Upper lobe of left lung (tissue), 6 donors: ENCODE results near the gene LIM2. TPM values are rescaled to one million over a fixed set of nuclear protein-coding genes. Genes with fewer than 3 reads are reported as not detected.
"Not testable (repeated sequence)": the region's sequence is repeated elsewhere in the genome, so short reads cannot be mapped to it uniquely, and the experiment has no call there.

Source experiments
- ATAC-seq, 2 donors: fragments of 200-7000 bp; cut with Tn5 transposase; one replicate each; pipeline ENCODE4 v1.9.1; 2022; ENCODE audit warnings: mild to moderate bottlenecking in 2 of 2, moderate library complexity in 2 of 2; ENCODE audit not compliant: low FRiP score in 2 of 2
- DNase-seq, 2 donors: peaks; one replicate each; pipeline ENCODE4 v3.0.0-alpha.2; 2019 to 2020
- H3K27ac ChIP-seq, 4 donors: fragments of 200-600 bp; sonication (generic); one replicate each; pipeline ENCODE4 v1.5.1; 2016 to 2019
- H3K27me3 ChIP-seq, 4 donors: fragments of 200-600 bp; sonication (generic); one replicate each; pipeline ENCODE4 v1.5.1; 2017 to 2019
- H3K36me3 ChIP-seq, 4 donors: fragments of 200-600 bp; sonication (generic); one replicate each; pipeline ENCODE4 v1.5.1; 2016 to 2019
- H3K4me1 ChIP-seq, 4 donors: fragments of 200-600 bp; sonication (generic); one replicate each; pipeline ENCODE4 v1.5.1; 2018 to 2019
- H3K4me3 ChIP-seq, 4 donors: fragments of 200-600 bp; sonication (generic); one replicate each; pipeline ENCODE4 v1.5.1; 2017 to 2019; ENCODE audit warnings: mild to moderate bottlenecking in 2 of 4, moderate library complexity in 1 of 4
- H3K9me3 ChIP-seq, 4 donors: fragments of 200-600 bp; sonication (generic); one replicate each; pipeline ENCODE4 v1.5.1; 2018 to 2019
- CTCF ChIP-seq, 6 experiments: fragments of 450-650 bp in 4 of 6; fragments of 200-600 bp in 2 of 6; sonication (generic) in 2 of 6; IDR thresholded peaks; one replicate each; pipeline ENCODE4 v1.5.1; 2016 to 2019; ENCODE audit warnings: antibody characterized with exemption in 6 of 6
- EP300 ChIP-seq, 4 donors: sonication (generic); formaldehyde crosslinking; IDR thresholded peaks; one replicate each; pipeline ENCODE4 v1.5.1; 2017; ENCODE audit warnings: antibody characterized with exemption in 4 of 4, control low read depth in 2 of 4
- POLR2A ChIP-seq, 4 donors: fragments of 450-650 bp; IDR thresholded peaks; one replicate each; pipeline ENCODE4 v1.5.1; 2016 to 2017; ENCODE audit warnings: antibody characterized with exemption in 4 of 4, mild to moderate bottlenecking in 2 of 4
- POLR2AphosphoS5 ChIP-seq, 2 donors: sonication (generic); formaldehyde crosslinking; IDR thresholded peaks; one replicate each; pipeline ENCODE4 v1.5.1; 2017; ENCODE audit warnings: antibody characterized with exemption in 2 of 2
- WGBS, 2 donors: methylation state at CpG; one replicate each; pipeline ENCODE4 v1.1.5; 2017 to 2018; 5-methylcytosine and 5-hydroxymethylcytosine counted together
- total RNA-seq, 6 donors: library from RNA; depleted of rRNA in 4 of 6; stranded (reverse); fragments of >200 nt in 4 of 6; gene quantifications; one replicate each; pipeline versions ENCODE4 v1.1.0 to v1.2.1, GENCODE V29; 2016 to 2021
- donor health status: DM: no; HTN: no; CAD: no; lungs with moderate emphysema.
- donor health status: DM: no; HTN: yes; CAD: no; lungs with severe emphysema.

Gene LIM2
- total RNA-seq, 6 donors from 2014 or later: 0.29 TPM; not detected in 5

GRCh38 chr19:51407511-51408131 is 19.8 kb upstream of the LIM2 start:
- no peaks in the 10 kb centered on the region for H3K36me3 ChIP-seq
- H3K27ac ChIP-seq: peak overlapping the region; percentile 10 to 42 (median 28)
- peaks cover 0 to 9% (median 5%) of the 10 kb centered on the region in 4 donors for H3K4me1 ChIP-seq
- H3K27me3 ChIP-seq: no peaks in the 10 kb centered on the region
- no peak overlapping the region for H3K4me3 ChIP-seq
- peaks cover 0 to 6% (median under 1%) of the 10 kb centered on the region in 4 donors for H3K9me3 ChIP-seq
- WGBS, 2 donors: 32 to 54% methylated on average over 6 of the region's 6 CpGs
- DNase-seq (no peak), ATAC-seq (peak; percentile 61 to 66)
- TF ChIP-seq POLR2AphosphoS5 (IDR thresholded peaks at IDR 0.05) (no peak), EP300 (IDR thresholded peaks at IDR 0.05) (no peak), POLR2A (IDR thresholded peaks at IDR 0.05) (no peak), CTCF (IDR thresholded peaks at IDR 0.05) (peak in 5 of 6 experiments; percentile 15 to 47 (median 37))

GRCh38 chr19:51402117-51402516 is 14.3 kb upstream of the LIM2 start:
- no peaks in the 10 kb centered on the region for H3K36me3 ChIP-seq
- 95 to 98% methylated on average over 9 of the region's 9 CpGs for WGBS, 2 donors
- TF ChIP-seq EP300 (IDR thresholded peaks at IDR 0.05) (no peak), POLR2AphosphoS5 (IDR thresholded peaks at IDR 0.05) (no peak), POLR2A (IDR thresholded peaks at IDR 0.05) (no peak), CTCF (IDR thresholded peaks at IDR 0.05) (no peak)
- no peaks in the 10 kb centered on the region for H3K4me1 ChIP-seq
- ATAC-seq: no peak
- no peak overlapping the region for H3K27ac ChIP-seq
- no peak for DNase-seq
- H3K9me3 ChIP-seq: peaks cover 0 to 18% (median 9%) of the 10 kb centered on the region in 4 donors
- no peaks in the 10 kb centered on the region for H3K27me3 ChIP-seq
- no peak overlapping the region for H3K4me3 ChIP-seq

GRCh38 chr19:51399936-51400335 is 12.2 kb upstream of the LIM2 start:
- ATAC-seq, H3K27me3 ChIP-seq, H3K36me3 ChIP-seq: not testable (repeated sequence)

GRCh38 chr19:51399231-51399630 is 11.5 kb upstream of the LIM2 start:
- no peak overlapping the region for H3K27ac ChIP-seq
- DNase-seq (no peak), ATAC-seq (no peak)
- H3K9me3 ChIP-seq: peaks cover 0 to 18% (median 9%) of the 10 kb centered on the region in 4 donors
- 93 to 95% methylated on average over 5 of the region's 5 CpGs for whole genome bisulfite sequencing, 2 donors
- H3K4me1 ChIP-seq: peaks cover 6 to 11% (median 8%) of the 10 kb centered on the region in 4 donors
- no peaks in the 10 kb centered on the region for H3K27me3 ChIP-seq
- TF ChIP-seq EP300 (IDR thresholded peaks at IDR 0.05) (no peak), CTCF (IDR thresholded peaks at IDR 0.05) (no peak), POLR2A (IDR thresholded peaks at IDR 0.05) (no peak), POLR2AphosphoS5 (IDR thresholded peaks at IDR 0.05) (no peak)
- H3K36me3 ChIP-seq: no peaks in the 10 kb centered on the region
- no peak overlapping the region for H3K4me3 ChIP-seq

More at GRCh38 chr19:51399936-51400335, 12.2 kb upstream of the LIM2 start:
- not testable (repeated sequence) for DNase-seq, H3K4me3 ChIP-seq, H3K4me1 ChIP-seq, H3K27ac ChIP-seq
- peaks cover 0 to 18% (median 9%) of the 10 kb centered on the region in 4 donors for H3K9me3 ChIP-seq
- WGBS, 2 donors: 80 to 85% methylated on average over 7 of the region's 7 CpGs

GRCh38 chr19:51398096-51398704 is 10.4 kb upstream of the LIM2 start:
- H3K4me1 ChIP-seq: peaks cover 6 to 17% (median 10%) of the 10 kb centered on the region in 4 donors
- H3K4me3 ChIP-seq: no peak overlapping the region
- DNase-seq: no peak
- no peaks in the 10 kb centered on the region for H3K27me3 ChIP-seq
- TF ChIP-seq EP300 (IDR thresholded peaks at IDR 0.05) (no peak), CTCF (IDR thresholded peaks at IDR 0.05) (peak in 5 of 6 experiments; percentile 13 to 45 (median 34))
- 44 to 53% methylated on average over 7 of the region's 7 CpGs for WGBS, 2 donors
- H3K9me3 ChIP-seq: peaks cover 0 to 18% (median 9%) of the 10 kb centered on the region in 4 donors
- no peaks in the 10 kb centered on the region for H3K36me3 ChIP-seq
- ATAC-seq: no peak
- no peak overlapping the region for H3K27ac ChIP-seq

GRCh38 chr19:51397453-51397852 is 9.7 kb upstream of the LIM2 start:
- H3K27ac ChIP-seq, H3K4me3 ChIP-seq, H3K27me3 ChIP-seq, H3K36me3 ChIP-seq, ATAC-seq, DNase-seq: not testable (repeated sequence)
- Histone ChIP-seq H3K4me1 (peaks cover 6 to 17% (median 10%) of the 10 kb centered on the region in 4 donors), H3K9me3 (peaks cover 0 to 11% (median 6%) of the 10 kb centered on the region in 4 donors)
- WGBS, 2 donors: 74 to 79% methylated on average over 8 to 9 of the region's 9 CpGs
